Ishikawa (cell line): ENCODE measurements around the gene MGMT.

ENCODE experiments used
- CEBPB ChIP-seq: IDR thresholded peaks from 2 replicates; pipeline ENCODE4 v1.6.1; 2012
- CREB1 ChIP-seq: IDR thresholded peaks from 2 replicates; pipeline ENCODE4 v1.6.1; 2012; ENCODE audit warnings: low read depth
- EP300 ChIP-seq: IDR thresholded peaks from 2 replicates; pipeline ENCODE4 v1.6.1; 2012; ENCODE audit warnings: borderline replicate concordance
- RAD21 ChIP-seq: IDR thresholded peaks from 2 replicates; pipeline ENCODE4 v1.6.1; 2012; ENCODE audit warnings: low read depth
- TF ChIP-seq, protein P1 (sequence below): IDR thresholded peaks from 2 replicates; pipeline ENCODE4 v1.6.1; 2012; ENCODE audit warnings: low read depth, mild to moderate bottlenecking

DNA sequence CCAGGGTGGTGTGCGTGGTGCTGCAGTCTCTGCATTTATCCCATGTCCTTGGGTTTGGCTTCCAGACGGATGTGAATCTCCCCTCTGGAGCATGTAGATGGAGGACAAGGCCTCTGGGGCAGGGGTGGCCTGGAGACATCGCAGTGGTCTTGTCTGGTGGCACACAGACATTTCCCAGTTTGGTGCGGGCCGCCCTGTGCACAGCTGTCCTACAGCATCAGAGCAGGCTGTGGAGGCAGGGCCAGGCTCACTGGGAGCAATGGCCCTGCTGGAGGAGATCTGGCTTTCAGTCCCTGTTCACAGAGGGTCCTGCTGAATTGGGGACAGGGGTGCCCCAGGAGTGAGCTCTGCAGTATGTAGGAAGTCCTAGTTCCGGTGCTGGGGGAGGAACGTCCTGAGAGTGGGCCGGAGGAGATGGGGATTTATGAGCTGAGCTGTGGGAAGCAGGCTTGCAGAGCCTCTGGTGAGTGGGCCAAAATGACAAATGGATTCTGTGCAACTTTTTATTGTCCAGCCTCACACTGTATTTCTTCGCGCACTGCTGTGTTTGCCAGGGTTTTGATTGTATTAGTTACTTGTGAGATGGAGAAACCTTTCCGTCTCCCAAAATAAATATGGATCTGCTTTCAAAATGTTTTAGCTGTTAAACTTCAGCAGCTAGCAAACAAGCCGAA, 40.3 kb downstream of the MGMT start:
- TF ChIP-seq, protein P1, sequence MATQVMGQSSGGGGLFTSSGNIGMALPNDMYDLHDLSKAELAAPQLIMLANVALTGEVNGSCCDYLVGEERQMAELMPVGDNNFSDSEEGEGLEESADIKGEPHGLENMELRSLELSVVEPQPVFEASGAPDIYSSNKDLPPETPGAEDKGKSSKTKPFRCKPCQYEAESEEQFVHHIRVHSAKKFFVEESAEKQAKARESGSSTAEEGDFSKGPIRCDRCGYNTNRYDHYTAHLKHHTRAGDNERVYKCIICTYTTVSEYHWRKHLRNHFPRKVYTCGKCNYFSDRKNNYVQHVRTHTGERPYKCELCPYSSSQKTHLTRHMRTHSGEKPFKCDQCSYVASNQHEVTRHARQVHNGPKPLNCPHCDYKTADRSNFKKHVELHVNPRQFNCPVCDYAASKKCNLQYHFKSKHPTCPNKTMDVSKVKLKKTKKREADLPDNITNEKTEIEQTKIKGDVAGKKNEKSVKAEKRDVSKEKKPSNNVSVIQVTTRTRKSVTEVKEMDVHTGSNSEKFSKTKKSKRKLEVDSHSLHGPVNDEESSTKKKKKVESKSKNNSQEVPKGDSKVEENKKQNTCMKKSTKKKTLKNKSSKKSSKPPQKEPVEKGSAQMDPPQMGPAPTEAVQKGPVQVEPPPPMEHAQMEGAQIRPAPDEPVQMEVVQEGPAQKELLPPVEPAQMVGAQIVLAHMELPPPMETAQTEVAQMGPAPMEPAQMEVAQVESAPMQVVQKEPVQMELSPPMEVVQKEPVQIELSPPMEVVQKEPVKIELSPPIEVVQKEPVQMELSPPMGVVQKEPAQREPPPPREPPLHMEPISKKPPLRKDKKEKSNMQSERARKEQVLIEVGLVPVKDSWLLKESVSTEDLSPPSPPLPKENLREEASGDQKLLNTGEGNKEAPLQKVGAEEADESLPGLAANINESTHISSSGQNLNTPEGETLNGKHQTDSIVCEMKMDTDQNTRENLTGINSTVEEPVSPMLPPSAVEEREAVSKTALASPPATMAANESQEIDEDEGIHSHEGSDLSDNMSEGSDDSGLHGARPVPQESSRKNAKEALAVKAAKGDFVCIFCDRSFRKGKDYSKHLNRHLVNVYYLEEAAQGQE, result no peak
- TF ChIP-seq RAD21 (no peak), CREB1 (no peak), CEBPB (no peak), EP300 (no peak)
